Sigmoid colon (tissue), 7 donors: ENCODE data around the gene SCT. TPM values are rescaled to one million over a fixed set of nuclear protein-coding genes. Genes with fewer than 3 reads are reported as not detected.
A peak's percentile ranks its signal among the peaks of the same experiment; 100 is the strongest.

ENCODE experiments used
- DNase-seq: peaks from one replicate; pipeline ENCODE4 v3.0.0-alpha.2; 2019
- H3K27ac ChIP-seq, 4 donors: fragments of 200-600 bp; sonication (generic); one replicate each; pipeline ENCODE4 v1.5.1; 2016 to 2019; ENCODE audit warnings: mild to moderate bottlenecking in 1 of 4
- H3K27me3 ChIP-seq, 3 donors: fragments of 200-600 bp; sonication (generic); one replicate each; pipeline ENCODE4 v1.5.1; 2019; ENCODE audit warnings: mild to moderate bottlenecking in 1 of 3
- H3K36me3 ChIP-seq, 4 donors: fragments of 200-600 bp; sonication (generic); one replicate each; pipeline ENCODE4 v1.5.1; 2016 to 2019
- H3K4me1 ChIP-seq, 4 donors: fragments of 200-600 bp; sonication (generic); one replicate each; pipeline ENCODE4 v1.5.1; 2017 to 2019
- H3K4me3 ChIP-seq, 4 donors: fragments of 200-600 bp; sonication (generic); one replicate each; pipeline ENCODE4 v1.5.1; 2017 to 2019; ENCODE audit warnings: mild to moderate bottlenecking in 2 of 4, moderate library complexity in 1 of 4
- H3K9me3 ChIP-seq, 4 donors: fragments of 200-600 bp in 3 of 4; sonication (generic) in 3 of 4; one replicate each; pipeline versions ENCODE4 v1.5.1 to v1.6.1; 2013 to 2019
- EP300 ChIP-seq, 4 donors: sonication (generic); formaldehyde crosslinking; IDR thresholded peaks; one replicate each; pipeline ENCODE4 v1.6.1; 2017; ENCODE audit warnings: antibody characterized with exemption in 4 of 4
- POLR2A ChIP-seq, 2 donors: fragments of 450-650 bp; IDR thresholded peaks; one replicate each; pipeline ENCODE4 v1.6.1; 2016; ENCODE audit warnings: antibody characterized with exemption in 2 of 2, mild to moderate bottlenecking in 2 of 2, moderate library complexity in 2 of 2
- POLR2AphosphoS5 ChIP-seq, 4 donors: sonication (generic); formaldehyde crosslinking; IDR thresholded peaks; one replicate each; pipeline ENCODE4 v1.6.1; 2017; ENCODE audit warnings: antibody characterized with exemption in 4 of 4
- whole genome bisulfite sequencing, 2 donors: extraction: QIAGEN DNeasy Blood & Tissue Kit; methylation state at CpG; one replicate each; pipeline ENCODE4 v1.1.7; 2013; 5-methylcytosine and 5-hydroxymethylcytosine counted together
- intact Hi-C: fragments of 100-400 bp; cut with DNase I; formaldehyde crosslinking; loops from one replicate; pipeline ENCODE4 v1.15.1; 2023
- polyA plus RNA-seq, 3 donors: library from polyadenylated mRNA; stranded (reverse); fragments of 200-250 nt; gene quantifications; one replicate each; pipeline ENCODE4 v1.2.3, GENCODE V29; 2013
- total RNA-seq, 4 donors: library from RNA; depleted of rRNA; stranded (reverse); fragments of >200 nt; gene quantifications; one replicate each; pipeline ENCODE4 v1.1.0, GENCODE V29; 2016
- TF ChIP-seq, protein P1 (sequence below), 4 experiments: fragments of 450-650 bp in 3 of 4; fragments of 200-600 bp in 1 of 4; IDR thresholded peaks; one replicate each; pipeline ENCODE4 v1.5.1; 2016 to 2019; ENCODE audit warnings: antibody characterized with exemption in 4 of 4, mild to moderate bottlenecking in 3 of 4, moderate library complexity in 2 of 4
- donor health status: healthy with polysubstance abuse.
- donor health status: Bipolar disorder and iron deficiency.
- donor health status: healthy.

SCT gene
- total and polyA plus RNA-seq, 7 donors, result 1.1 TPM; not detected in 6

DNA sequence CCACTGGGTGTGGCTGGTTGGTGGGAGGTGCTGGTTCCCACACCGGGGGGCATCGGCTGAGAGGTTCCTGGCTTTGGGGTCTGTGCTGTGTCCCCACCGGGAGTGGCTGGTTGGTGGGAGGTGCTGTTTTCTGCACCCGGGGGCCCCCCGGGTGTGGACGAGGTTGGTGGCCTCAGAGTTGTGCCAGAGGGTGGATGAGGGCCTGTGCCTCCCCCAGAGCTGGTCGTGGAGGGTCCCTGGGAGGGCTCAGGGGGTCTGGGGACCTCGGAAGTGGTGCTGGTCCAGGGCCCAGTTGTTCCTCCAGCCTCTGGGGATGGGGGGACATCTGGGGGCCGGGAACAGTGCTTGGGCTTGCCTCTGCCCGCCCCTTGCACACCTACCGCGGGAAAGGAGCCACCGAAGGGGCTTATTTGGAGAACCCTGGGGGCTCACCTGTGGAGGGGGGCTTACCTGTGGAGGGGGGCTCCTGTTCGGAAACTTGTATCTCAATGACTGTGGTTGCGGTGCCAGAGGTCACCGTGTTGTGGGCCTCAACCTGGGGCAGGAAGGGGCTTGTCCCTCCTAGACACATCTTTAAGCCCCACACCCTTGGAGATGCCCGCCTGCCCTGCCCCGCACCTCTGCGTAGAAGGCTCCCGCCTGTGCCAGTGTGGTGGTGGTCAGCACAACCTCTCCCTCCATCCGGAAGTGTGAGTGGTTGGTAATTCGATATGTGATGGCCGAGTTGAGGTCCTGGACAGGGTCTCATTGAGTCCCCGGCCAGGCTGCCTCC is 7.9 kb downstream of the SCT start:
- Histone ChIP-seq H3K9me3 (no peaks in the 10 kb centered on the region), H3K27me3 (peaks cover 0 to 11% (median 0%) of the 10 kb centered on the region in 3 donors), H3K36me3 (peaks cover 0 to 25% (median 8%) of the 10 kb centered on the region in 4 donors), H3K4me1 (peaks cover 0 to 23% (median 20%) of the 10 kb centered on the region in 4 donors), H3K4me3 (no peak overlapping the region), H3K27ac (no peak overlapping the region)
- 93 to 94% methylated on average over 24 of the region's 24 CpGs for WGBS, 2 donors
- DNase-seq, result no peak
- no peak for TF ChIP-seq POLR2AphosphoS5 (IDR thresholded peaks at IDR 0.05)
- TF ChIP-seq, protein P1, sequence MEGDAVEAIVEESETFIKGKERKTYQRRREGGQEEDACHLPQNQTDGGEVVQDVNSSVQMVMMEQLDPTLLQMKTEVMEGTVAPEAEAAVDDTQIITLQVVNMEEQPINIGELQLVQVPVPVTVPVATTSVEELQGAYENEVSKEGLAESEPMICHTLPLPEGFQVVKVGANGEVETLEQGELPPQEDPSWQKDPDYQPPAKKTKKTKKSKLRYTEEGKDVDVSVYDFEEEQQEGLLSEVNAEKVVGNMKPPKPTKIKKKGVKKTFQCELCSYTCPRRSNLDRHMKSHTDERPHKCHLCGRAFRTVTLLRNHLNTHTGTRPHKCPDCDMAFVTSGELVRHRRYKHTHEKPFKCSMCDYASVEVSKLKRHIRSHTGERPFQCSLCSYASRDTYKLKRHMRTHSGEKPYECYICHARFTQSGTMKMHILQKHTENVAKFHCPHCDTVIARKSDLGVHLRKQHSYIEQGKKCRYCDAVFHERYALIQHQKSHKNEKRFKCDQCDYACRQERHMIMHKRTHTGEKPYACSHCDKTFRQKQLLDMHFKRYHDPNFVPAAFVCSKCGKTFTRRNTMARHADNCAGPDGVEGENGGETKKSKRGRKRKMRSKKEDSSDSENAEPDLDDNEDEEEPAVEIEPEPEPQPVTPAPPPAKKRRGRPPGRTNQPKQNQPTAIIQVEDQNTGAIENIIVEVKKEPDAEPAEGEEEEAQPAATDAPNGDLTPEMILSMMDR (IDR thresholded peaks at IDR 0.05), result no peak
- no peak for TF ChIP-seq POLR2A (IDR thresholded peaks at IDR 0.05)
- no peak for TF ChIP-seq EP300 (IDR thresholded peaks at IDR 0.05)
- intact Hi-C loops, result loop anchor here (5.0 kb wide), 1 partner anchor 42 kb away; the partner anchor contains the start of gene PHRF1

DNA sequence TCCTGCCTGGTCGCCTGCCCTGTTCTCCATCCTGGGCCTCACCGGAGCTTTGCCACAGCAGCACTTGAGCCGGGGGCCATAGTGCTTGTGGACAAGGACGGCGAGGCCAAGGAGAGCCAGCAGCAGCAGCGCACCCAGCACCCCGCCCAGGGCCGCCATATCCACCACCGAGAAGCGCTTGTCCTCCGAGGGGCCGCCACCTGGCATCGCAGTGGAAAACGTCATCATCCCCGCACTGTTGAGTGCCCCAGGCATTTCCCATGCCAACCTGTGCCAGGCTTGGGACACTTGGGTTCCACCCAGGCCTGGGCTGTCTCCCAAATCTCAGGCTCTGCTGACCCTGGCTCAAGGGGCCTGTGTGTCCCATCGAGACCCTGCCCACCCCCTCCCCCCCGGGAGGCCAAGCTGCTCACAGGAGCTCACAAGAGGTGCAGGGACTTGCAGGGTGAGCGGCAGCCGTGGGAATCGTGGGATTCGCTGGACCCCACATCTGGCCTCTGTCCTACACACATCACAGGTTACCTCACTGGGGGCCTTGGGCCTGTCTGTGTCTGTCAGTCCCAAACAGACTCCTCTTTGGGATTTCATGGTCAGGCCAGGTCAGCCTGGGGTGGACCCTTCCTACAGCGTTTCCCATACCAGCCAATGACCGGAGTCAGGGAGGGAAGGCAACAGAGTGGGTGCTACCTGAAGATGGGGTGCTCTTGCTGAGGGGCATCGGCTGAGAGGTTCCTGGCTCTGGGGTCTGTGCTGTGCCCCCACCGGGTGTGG is 8.9 kb downstream of the SCT start:
- Histone ChIP-seq H3K27ac (no peak overlapping the region), H3K9me3 (no peaks in the 10 kb centered on the region), H3K4me1 (peaks cover 0 to 28% (median 25%) of the 10 kb centered on the region in 4 donors), H3K27me3 (peaks cover 0 to 1% (median 0%) of the 10 kb centered on the region in 3 donors), H3K36me3 (peaks cover 2 to 27% (median 6%) of the 10 kb centered on the region in 4 donors), H3K4me3 (no peak overlapping the region)
- no peak for TF ChIP-seq EP300 (IDR thresholded peaks at IDR 0.05)
- no peak for TF ChIP-seq POLR2AphosphoS5 (IDR thresholded peaks at IDR 0.05)
- TF ChIP-seq, protein P1 (IDR thresholded peaks at IDR 0.05), result no peak
- TF ChIP-seq POLR2A (IDR thresholded peaks at IDR 0.05), result no peak
- WGBS, 2 donors, result 91 to 94% methylated on average over 25 of the region's 25 CpGs
- DNase-seq, result peak; percentile 63
- intact Hi-C loops, result loop anchor here (5.0 kb wide), 1 partner anchor 41 kb away; the partner anchor contains the start of gene PHRF1

DNA sequence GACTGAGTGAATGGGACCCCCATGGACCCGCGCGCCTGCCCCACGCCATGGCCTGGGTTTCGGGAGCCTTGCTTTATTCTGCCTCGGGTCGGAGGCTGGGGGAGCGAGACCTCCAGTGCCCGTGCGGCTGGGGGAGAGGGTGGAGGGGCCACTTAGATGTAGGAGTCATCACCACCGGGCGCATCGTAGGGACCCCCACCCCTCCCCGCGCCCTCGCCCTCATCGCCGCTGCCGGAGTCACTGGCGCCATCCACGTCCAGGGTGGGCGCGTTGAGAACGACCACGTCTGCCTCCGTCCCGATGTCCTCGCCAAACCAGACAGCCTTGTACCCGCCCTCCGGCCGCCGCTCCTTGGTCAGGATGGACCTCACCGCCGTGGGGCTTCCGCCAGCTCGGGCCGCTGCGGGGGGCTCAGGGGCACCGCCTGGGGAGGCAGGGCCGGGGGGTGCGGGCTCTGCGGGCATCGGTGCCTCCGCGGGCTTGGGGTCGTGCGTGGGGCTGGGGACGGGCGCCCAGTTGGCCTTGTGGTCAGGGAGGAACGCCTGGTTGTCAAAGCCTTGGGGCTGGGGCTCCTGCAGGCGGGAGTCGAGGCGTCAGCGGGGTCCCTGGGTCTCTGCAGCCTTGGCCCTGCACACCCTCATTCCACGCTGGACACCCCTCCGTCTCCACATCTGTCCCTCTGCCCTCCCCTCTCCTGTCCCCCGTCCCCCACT is 9.6 kb downstream of the SCT start:
- no peaks in the 10 kb centered on the region for H3K27me3 ChIP-seq
- DNase-seq, result peak; percentile 71
- intact Hi-C loops, result loop anchor here (5.0 kb wide), 1 partner anchor 40 kb away; the partner anchor contains the start of gene PHRF1
- no peak overlapping the region for H3K4me3 ChIP-seq
- 92 to 93% methylated on average over 57 of the region's 57 CpGs for WGBS, 2 donors
- H3K4me1 ChIP-seq, result peaks cover 0 to 33% (median 27%) of the 10 kb centered on the region in 4 donors
- H3K27ac ChIP-seq, result no peak overlapping the region
- no peaks in the 10 kb centered on the region for H3K9me3 ChIP-seq
- H3K36me3 ChIP-seq, result peaks cover 5 to 27% (median 10%) of the 10 kb centered on the region in 4 donors
- TF ChIP-seq POLR2AphosphoS5 (IDR thresholded peaks at IDR 0.05) (no peak), EP300 (IDR thresholded peaks at IDR 0.05) (no peak), POLR2A (IDR thresholded peaks at IDR 0.05) (no peak)
- TF ChIP-seq, protein P1 (IDR thresholded peaks at IDR 0.05), result no peak
